HPDE6-E6E7 (cell line): ENCODE data around the gene SAMD11.
"Not testable (repeated sequence)": the region's sequence is repeated elsewhere in the genome, so short reads cannot be mapped to it uniquely, and the experiment has no call there.

Source experiments
- DNase-seq: peaks from one replicate; pipeline ENCODE4 v3.0.0; 2011; ENCODE audit warnings: missing footprints; ENCODE audit errors: extremely low spot score

SAMD11 gene, protein sequence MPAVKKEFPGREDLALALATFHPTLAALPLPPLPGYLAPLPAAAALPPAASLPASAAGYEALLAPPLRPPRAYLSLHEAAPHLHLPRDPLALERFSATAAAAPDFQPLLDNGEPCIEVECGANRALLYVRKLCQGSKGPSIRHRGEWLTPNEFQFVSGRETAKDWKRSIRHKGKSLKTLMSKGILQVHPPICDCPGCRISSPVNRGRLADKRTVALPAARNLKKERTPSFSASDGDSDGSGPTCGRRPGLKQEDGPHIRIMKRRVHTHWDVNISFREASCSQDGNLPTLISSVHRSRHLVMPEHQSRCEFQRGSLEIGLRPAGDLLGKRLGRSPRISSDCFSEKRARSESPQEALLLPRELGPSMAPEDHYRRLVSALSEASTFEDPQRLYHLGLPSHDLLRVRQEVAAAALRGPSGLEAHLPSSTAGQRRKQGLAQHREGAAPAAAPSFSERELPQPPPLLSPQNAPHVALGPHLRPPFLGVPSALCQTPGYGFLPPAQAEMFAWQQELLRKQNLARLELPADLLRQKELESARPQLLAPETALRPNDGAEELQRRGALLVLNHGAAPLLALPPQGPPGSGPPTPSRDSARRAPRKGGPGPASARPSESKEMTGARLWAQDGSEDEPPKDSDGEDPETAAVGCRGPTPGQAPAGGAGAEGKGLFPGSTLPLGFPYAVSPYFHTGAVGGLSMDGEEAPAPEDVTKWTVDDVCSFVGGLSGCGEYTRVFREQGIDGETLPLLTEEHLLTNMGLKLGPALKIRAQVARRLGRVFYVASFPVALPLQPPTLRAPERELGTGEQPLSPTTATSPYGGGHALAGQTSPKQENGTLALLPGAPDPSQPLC

DNA sequence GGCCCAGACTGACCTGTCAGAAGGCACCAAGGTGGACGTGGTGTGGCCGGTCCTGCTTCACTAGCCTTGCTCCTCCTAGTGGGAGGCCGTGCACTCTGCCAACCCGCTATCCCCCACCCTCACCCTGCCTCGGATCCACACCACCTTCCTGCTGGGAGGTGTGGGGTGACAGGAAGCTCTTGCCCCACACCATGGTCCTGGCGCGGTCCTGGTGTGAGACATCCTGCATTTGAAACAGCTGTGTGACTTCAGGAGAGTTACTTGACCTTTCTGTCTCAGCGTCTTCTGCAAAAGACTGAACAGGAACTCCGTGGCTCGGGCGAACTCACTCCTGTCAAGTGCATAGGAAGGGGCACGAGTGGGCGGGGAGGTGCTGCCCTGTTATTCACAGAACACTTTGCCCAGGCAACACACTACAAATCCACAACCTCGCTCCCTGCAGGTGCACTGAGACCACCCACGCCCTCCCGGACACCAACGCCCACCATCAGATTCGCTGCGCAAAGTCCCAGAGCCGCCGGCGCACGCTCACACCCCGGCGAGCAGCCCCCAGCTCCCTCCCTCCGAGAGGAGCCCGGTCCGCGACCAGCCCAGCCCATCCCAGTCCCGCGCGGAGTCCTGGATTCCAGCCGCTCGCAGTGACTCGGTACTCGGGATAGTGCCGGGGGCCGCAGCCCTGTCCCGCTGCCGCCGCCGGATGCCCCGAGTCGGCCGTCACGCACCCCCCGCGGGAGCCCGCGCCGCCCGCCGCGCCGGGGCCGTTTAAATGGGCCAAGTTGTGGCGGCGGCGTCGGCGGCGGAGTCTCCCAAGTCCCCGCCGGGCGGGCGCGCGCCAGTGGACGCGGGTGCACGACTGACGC is at the start of gene SAMD11:
SAMD11 (plus strand) TSS at position 793 of the 860 bp plus-strand sequence. CDS start 509 bp downstream, outside the sequence.
- DNase-seq = no peak

GRCh38 chr1:876428-877208 is 47.1 kb upstream of the SAMD11 start:
- not testable (repeated sequence) for DNase-seq

DNA sequence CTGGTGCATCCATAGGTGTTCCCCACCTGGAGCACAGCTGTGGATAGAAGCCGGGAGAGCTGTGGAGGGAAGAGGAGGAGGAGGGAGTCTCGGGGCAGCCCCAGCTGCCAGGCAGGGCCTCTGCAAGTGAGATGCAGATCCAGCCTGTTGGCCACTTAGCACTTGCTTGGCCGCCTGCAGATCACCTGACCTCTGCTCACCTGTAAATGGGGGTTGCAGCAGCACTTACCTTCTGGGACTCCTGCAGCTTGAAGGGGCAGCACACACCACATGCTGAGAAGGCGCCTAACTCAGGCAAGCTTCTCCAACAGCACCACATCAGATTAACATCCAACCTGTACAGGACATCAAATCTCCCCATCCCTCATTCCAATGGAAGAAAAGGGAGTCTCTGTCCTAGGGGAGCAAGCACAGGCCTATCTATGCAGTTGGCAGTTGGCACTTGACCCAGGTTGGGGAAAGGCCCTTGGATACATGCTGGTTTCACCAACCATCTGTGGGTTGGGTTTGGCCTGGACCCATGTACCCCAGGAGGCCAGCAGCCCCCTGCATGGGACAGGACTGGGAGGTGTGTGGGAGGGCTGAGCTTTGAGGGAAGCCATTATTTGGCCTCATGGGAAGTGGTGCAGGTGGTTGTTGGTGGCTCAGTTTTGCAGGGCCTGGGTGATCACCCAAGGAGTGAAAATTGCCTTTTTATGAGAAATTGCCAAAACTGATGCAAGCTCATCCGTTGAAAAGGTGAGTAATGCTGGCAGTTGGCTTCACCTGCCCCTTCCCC is 46.3 kb upstream of the SAMD11 start:
- not testable (repeated sequence) for DNase-seq

DNA sequence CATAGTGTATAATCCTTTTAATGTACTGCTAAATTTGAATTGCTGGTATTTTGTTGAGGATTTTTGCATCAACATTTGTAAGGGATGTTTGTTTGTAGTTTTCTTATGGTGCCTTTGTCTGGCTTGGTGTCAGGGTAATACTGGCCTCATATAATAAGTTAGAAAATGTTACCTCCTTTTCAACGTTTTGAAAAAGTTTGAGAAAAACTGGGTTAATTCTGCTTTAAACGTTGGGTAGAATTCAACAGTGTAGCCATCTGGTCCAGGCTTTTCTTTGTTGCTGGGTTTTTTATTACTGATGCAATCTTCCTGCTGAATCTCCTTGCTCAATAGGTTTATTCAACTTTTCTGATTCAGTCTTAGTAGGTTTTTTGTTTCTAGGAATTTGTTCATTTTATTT is 43.2 kb upstream of the SAMD11 start:
- not testable (repeated sequence) for DNase-seq

DNA sequence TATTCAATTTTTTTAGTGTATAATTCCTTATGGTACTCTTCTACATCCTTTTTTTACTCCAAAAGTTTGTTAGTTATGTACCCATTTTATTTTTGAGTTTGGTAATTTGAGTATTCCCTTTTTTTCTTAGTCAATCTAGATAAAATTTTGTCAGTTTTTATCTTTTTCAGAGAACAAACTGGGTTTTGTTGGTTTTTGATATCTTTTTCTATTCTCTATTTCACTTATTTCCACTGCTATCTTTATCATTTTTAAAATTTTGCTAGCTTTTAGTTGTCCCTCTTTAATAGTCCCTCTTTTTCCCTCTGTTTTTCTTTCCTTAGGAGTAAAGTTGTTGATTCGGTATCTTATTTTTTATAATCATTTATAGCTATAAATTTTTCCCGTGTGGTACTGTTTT is 42.8 kb upstream of the SAMD11 start:
- not testable (repeated sequence) for DNase-seq

- no peak for DNase-seq
Observed at GRCh38 chr1:886311-886710, 37.4 kb upstream of the SAMD11 start.

DNA sequence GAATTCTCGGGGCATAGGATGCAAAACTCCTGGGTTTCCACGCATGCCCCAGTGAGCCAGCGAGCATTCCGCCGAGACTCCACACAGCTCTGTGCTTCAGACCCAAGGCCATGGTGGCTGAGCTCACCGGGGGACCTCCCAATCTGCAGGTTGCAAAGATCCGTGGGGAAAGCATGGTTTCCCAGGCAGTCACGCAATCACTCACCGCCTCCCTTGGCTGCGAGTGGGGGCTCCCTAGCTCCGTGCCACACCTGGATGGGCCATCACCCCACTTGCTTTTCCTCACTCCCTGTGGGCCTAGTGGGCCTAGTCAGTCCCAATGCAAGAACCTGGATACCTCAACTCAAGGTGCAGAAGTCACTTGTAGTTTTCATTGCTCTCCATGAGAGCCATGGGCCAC is 37.0 kb upstream of the SAMD11 start:
- DNase-seq = no peak

DNA sequence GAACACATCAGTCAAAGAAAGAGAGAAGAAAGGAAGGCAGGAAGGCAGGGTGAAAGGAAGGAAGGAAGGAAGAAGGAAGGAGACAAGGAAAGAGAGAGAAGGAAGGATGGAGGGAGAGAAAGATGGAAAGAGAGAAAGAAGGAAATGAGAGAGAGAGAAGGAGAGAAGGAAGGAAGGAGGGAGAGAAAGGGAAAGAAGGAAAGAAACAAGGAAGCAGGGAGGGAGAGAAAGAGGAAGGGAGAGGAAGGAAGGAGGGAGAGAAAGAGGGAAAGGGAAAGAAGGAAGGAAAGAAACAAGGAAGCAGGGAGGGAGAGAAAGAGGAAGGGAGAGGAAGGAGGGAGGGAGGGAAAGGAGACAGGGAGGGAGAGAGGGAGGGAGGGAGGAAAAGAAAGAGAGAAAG is 35.4 kb upstream of the SAMD11 start:
- no peak for DNase-seq

DNA sequence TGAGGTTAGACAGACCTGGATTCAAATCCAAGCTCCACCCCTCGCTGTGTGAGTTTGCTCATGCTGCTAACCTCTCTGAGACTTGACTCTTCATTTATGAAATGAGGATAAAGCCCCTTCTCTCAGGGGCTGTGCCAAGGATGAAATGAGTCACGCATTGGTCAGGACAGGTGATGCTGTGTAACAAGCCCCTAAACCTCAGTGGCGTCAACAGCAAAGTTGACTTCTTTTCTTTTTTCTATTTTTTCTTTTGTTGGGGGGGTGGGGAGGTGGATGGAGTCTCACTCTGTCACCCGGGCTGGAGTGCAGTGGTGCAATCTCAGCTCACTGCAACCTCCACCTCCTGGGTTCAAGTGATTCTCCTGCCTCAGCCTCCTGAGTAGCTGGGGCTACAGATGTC is 33.9 kb upstream of the SAMD11 start:
- DNase-seq = not testable (repeated sequence)

DNA sequence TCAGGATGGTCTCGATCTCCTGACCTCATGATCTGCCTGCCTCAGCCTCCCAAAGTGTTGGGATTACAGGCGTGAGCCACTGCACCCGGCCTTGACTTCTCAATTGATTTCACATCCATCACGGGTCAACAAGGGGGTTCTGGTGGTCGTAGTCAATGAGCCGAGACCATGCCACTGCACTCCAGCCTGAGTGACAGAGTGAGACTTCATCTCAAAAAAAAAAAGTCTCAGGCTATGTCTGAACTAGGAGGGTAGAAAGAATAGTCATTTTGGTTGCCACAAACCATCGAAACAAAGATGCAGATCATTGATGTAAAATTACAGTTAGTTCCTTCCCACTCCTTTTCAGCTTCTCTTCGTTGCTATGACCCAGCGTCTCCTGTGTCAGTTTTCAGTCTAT is 33.5 kb upstream of the SAMD11 start:
- not testable (repeated sequence) for DNase-seq

DNA sequence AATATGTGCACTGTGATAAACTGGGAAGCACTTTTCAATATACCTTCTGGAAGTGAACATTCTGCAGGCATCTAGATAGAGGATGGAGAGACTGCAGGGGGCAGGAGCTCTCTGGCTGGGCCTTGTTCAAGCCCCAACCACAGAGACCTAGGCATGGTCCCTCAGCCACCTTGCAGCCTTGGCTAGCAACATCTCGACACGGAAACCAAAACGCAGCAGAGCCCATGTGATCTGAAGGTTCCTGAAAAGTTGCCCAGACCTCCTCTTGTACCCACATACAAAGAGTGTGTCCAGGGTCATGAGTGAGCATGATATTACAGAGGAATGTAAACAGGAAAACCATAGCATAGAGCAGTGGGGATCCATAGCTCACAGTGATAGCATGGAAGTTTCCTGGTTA is 33.1 kb upstream of the SAMD11 start:
- DNase-seq = no peak

- no peak for DNase-seq
Observed at GRCh38 chr1:897226-897625, 26.5 kb upstream of the SAMD11 start.

DNA sequence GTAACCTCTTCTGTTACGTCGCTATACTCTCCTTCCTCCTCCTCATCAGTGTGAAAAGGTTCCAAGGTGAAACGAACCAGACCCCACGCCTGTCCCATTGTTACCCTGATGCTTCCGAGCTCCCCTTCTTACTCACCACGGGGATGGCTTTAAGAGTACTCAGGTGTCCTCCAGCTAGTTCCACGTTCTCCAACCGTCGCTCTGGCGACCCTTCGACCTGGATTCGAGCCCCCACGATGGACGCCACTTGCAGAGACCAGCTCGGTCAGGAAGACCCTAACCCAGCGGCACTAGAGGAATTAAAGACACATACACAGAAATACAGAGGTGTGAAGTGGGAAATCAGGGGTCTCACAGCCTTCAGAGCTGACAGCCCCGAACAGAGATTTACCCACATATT is 25.8 kb upstream of the SAMD11 start:
- not testable (repeated sequence) for DNase-seq

DNA sequence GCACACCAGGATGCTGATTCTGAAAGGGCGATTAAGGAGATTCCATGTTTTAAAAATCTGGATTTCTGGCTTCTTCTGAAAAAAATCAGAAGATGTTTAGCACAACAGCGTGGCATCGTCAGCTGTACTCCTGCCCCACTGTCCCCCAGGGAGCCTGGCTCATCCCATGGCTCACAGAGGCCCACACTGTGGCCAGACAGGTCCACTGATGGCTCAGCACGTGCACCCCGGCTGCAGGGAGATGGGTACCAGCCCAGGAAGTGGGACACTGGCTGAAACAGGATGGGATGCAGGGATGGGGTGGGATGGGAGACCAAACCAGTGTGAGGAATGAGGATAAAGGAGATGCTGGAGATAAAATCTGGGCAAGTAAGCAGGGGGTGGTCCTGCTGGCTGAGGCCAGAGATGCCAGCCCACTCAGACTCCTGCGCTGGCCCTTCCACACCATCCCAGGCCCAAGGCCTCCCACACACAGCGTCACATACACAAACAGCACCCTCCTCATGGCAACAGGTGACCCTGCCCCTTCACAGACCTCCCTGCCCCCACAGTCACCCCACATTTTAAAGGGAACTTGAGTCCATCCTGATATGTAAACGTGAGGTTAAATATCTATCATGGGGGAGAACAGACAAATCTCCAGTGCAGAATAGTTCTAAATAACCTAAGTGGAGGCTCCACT is 23.9 kb upstream of the SAMD11 start:
- DNase-seq = no peak

DNA sequence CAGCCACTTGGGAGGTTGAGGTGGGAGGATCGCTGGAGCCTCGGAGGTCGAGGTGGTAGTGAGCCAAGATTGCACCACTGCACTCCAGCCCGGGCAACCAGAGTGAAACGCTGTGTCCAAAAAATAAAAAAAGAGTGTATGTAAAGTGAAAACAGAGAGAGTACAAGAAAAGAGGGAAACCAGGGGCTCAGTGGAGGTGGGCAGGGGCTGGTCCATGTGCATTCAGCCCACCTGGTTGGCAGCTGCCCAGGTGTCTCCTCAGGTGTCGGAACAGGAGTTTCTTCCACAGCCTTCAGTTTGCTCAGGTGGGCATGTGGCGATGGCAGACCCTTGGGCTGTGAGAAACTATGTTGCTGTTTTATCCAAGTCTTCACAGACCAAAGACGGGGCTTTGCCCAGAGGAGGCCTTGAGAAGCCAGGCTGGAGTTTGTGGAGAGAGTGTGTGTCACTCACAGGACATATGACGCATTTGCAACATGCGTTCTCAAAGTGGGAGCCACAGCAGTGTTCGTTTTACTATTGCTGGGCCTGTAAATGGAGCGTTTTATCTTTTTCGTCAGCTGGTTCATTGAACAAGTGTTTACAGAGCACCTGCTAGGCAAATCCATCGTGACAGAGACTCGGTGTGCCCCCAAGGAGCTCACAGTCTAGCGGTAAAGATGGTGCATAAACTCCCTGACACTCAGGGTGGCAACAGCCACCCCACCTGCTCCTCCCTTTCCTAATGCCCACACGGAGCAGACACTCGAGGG is 22.4 kb upstream of the SAMD11 start:
- no peak for DNase-seq

- no peak for DNase-seq
Observed at GRCh38 chr1:902802-903201, 20.9 kb upstream of the SAMD11 start.

- DNase-seq = no peak
Observed at GRCh38 chr1:903305-903704, 20.4 kb upstream of the SAMD11 start.

- DNase-seq = no peak
Observed at GRCh38 chr1:903721-904271, 19.9 kb upstream of the SAMD11 start.
